HepG2 (cell line): ENCODE data around the gene NACC2. TPM values are rescaled to one million over a fixed set of nuclear protein-coding genes. Genes with fewer than 3 reads are reported as not detected.

ENCODE experiments used
- ATAC-seq: fragments of 200-7000 bp; cut with Tn5 transposase; 3 replicates; pipeline ENCODE4 v1.9.1; 2020; ENCODE audit warnings: mild to moderate bottlenecking, moderate library complexity
- BruUV-seq: library from RNA; stranded (reverse); fragments of 400-500 nt; replicated peaks from 2 replicates; lab custom pipeline; 2021; lab: Mats Ljungman, UMichigan
- CTCF ChIA-PET: fragments of 300-600 bp; formaldehyde crosslinking; extraction: SDS; loops from one replicate; lab custom pipeline; 2021; ENCODE audit warnings: low total read pairs, inconsistent platforms, low intra/inter-chr PET ratio; lab: Yijun Ruan, JAX
- POLR2A ChIA-PET: fragments of 350-600 bp; sonication (Branson Sonifier 250); formaldehyde crosslinking; loops from one replicate; lab custom pipeline; 2020; ENCODE audit warnings: antibody characterized with exemption, inconsistent platforms; lab: Yijun Ruan, JAX
- DNase-seq: peaks from one replicate; pipeline ENCODE4 v3.0.0-alpha.2; 2015; ENCODE audit warnings: low spot score
- FAIRE-seq: peaks from 3 replicates; lab custom pipeline; 2011; peaks lifted over from hg19 to GRCh38; lab: Jason Lieb, UNC
- H2AFZ ChIP-seq: one replicate; pipeline ENCODE4 v1.6.1; 2011; ENCODE audit warnings: low read length, inconsistent platforms
- H3K27ac ChIP-seq: fragments of 300-600 bp; 3 replicates; pipeline ENCODE4 v1.8.0; 2011; ENCODE audit warnings: mixed run types, mild to moderate bottlenecking, mixed read lengths, low read length, inconsistent platforms; ENCODE audit not compliant: insufficient read depth; ENCODE audit errors: extremely low read length
- H3K27me3 ChIP-seq, 2 experiments: fragments of 200-600 bp in 1 of 2; 2 replicates in 1 of 2; 3 replicates in 1 of 2; pipeline versions ENCODE4 v1.6.0 to v1.8.0; 2011; ENCODE audit warnings: low read length in 2 of 2, mild to moderate bottlenecking in 2 of 2, moderate library complexity in 2 of 2, inconsistent platforms in 1 of 2; ENCODE audit not compliant: insufficient read depth in 2 of 2, control insufficient read depth in 1 of 2
- H3K36me3 ChIP-seq, 2 experiments: fragments of 200-600 bp in 1 of 2; replicated peaks in 1 of 2; 2 replicates in 1 of 2; 3 replicates in 1 of 2; pipeline versions ENCODE4 v1.5.1 to v1.8.0; 2011; ENCODE audit warnings: low read length in 2 of 2, inconsistent platforms in 1 of 2; ENCODE audit not compliant: insufficient read depth in 2 of 2, control insufficient read depth in 1 of 2
- H3K4me1 ChIP-seq: 2 replicates; pipeline ENCODE4 v1.5.1; 2012; ENCODE audit warnings: low read length, inconsistent platforms; ENCODE audit not compliant: insufficient read depth
- H3K4me2 ChIP-seq: 2 replicates; pipeline ENCODE4 v1.6.0; 2011; ENCODE audit warnings: low read depth, low read length, inconsistent platforms
- H3K4me3 ChIP-seq, 3 experiments: fragments of 200-600 bp in 1 of 3; sonication (generic), shearing (Covaris generic) in 1 of 3; replicated peaks in 1 of 3; 2 replicates each; pipeline ENCODE4 v1.5.1; 2011 to 2016; ENCODE audit warnings: low read length in 3 of 3, inconsistent platforms in 2 of 3, low read depth in 2 of 3, mild to moderate bottlenecking in 2 of 3, control low read depth in 1 of 3, mixed read lengths in 1 of 3; ENCODE audit not compliant: insufficient read depth in 1 of 3
- H3K79me2 ChIP-seq: one replicate; pipeline ENCODE4 v1.6.1; 2011; ENCODE audit warnings: low read length, inconsistent platforms; ENCODE audit not compliant: insufficient read depth
- H3K9ac ChIP-seq: 2 replicates; pipeline ENCODE4 v1.6.0; 2011; ENCODE audit warnings: mild to moderate bottlenecking, low read depth, low read length, inconsistent platforms; ENCODE audit not compliant: insufficient read depth
- H3K9me3 ChIP-seq: 2 replicates; pipeline ENCODE4 v1.5.1; 2012; ENCODE audit warnings: mild to moderate bottlenecking, low read length
- H4K20me1 ChIP-seq: 2 replicates; pipeline ENCODE4 v1.6.0; 2011; ENCODE audit warnings: inconsistent platforms, mild to moderate bottlenecking, low read length, moderate library complexity; ENCODE audit not compliant: insufficient read depth
- GMEB2 ChIP-seq: IDR thresholded peaks from 2 replicates; pipeline ENCODE4 v1.6.1; 2016; ENCODE audit warnings: missing biosample characterization, missing genetic modification reagents, low read depth
- HOXA7 ChIP-seq: sonication (generic); formaldehyde crosslinking; IDR thresholded peaks from 2 replicates; pipeline ENCODE4 v1.8.1; 2022; ENCODE audit warnings: mild to moderate bottlenecking, missing genetic modification reagents, moderate library complexity
- MIER3 ChIP-seq: IDR thresholded peaks from 2 replicates; pipeline ENCODE4 v1.6.1; 2016; ENCODE audit warnings: missing compliant biosample characterization, borderline replicate concordance
- REPIN1 ChIP-seq: sonication (generic); formaldehyde crosslinking; IDR thresholded peaks from 2 replicates; pipeline ENCODE4 v1.8.0; 2022; ENCODE audit warnings: missing genetic modification reagents, low read depth, mild to moderate bottlenecking, borderline replicate concordance
- RERE ChIP-seq: IDR thresholded peaks from 2 replicates; pipeline ENCODE4 v1.6.1; 2016; ENCODE audit warnings: low read depth, missing genetic modification reagents, missing compliant biosample characterization
- SALL1 ChIP-seq: sonication (generic); formaldehyde crosslinking; IDR thresholded peaks from 2 replicates; pipeline ENCODE4 v1.8.0; 2022; ENCODE audit warnings: mild to moderate bottlenecking, missing genetic modification reagents
- SIX4 ChIP-seq: sonication (generic); formaldehyde crosslinking; IDR thresholded peaks from 2 replicates; pipeline ENCODE4 v1.4.0; 2020; ENCODE audit warnings: missing genetic modification reagents
- ZFP62 ChIP-seq: sonication (generic); formaldehyde crosslinking; IDR thresholded peaks from 2 replicates; pipeline ENCODE4 v1.4.0; 2020; ENCODE audit warnings: missing genetic modification reagents
- ZNF136 ChIP-seq: sonication (generic); formaldehyde crosslinking; IDR thresholded peaks from 2 replicates; pipeline ENCODE4 v1.8.1; 2022; ENCODE audit warnings: low read depth, mild to moderate bottlenecking, moderate library complexity, missing genetic modification reagents
- ZNF44 ChIP-seq: sonication (generic); formaldehyde crosslinking; IDR thresholded peaks from 2 replicates; pipeline ENCODE4 v1.5.1; 2020; ENCODE audit warnings: mild to moderate bottlenecking, missing genetic modification reagents
- WGBS: methylation state at CpG from one replicate; pipeline ENCODE4 v1.1.6; 2017; ENCODE audit warnings: low lambda C conversion rate; 5-methylcytosine and 5-hydroxymethylcytosine counted together
- in situ Hi-C: cut with HindIII; loops from 2 replicates; pipeline ENCODE4 v1.10.0; 2017; ENCODE audit warnings: low pct_unique_long_range_greater_than_20kb; ENCODE audit not compliant: extremely low pct_ligation_motif_present
- intact Hi-C: fragments of 100-400 bp; cut with micrococcal nuclease; formaldehyde crosslinking; loops from one replicate; pipeline ENCODE4 v1.10.0; 2022; ENCODE audit not compliant: unreplicated experiment
- polyA plus RNA-seq, 8 experiments: library from polyadenylated mRNA; depleted of rRNA in 3 of 8; stranded (reverse) in 7 of 8; unstranded in 1 of 8; fragments of >200 nt; fragmentation: Illumina TruSeq in 4 of 8; extraction: Trizol in 4 of 8; gene quantifications; 2 replicates each; pipeline versions ENCODE4 v1.2.1 to v1.2.3, GENCODE V29; 2011 to 2016; ENCODE audit warnings: low read depth in 4 of 8, missing spikeins in 1 of 8, mixed read lengths in 1 of 8; ENCODE audit not compliant: insufficient read depth in 1 of 8
- total RNA-seq, 5 experiments: library from RNA; depleted of rRNA; stranded (reverse); fragments of >200 nt; fragmentation: Illumina TruSeq; extraction: Trizol; gene quantifications; 2 replicates each; pipeline ENCODE4 v1.2.3, GENCODE V29; 2016; ENCODE audit warnings: low read depth in 1 of 5
- TF ChIP-seq, protein P1 (sequence below): IDR thresholded peaks from 2 replicates; pipeline ENCODE4 v1.6.1; 2016; ENCODE audit warnings: mild to moderate bottlenecking, missing biosample characterization, missing genetic modification reagents

The NACC2 gene
- total and polyA plus RNA-seq, 2 of the 13 experiments (the other 11 are each of a cell fraction or from before 2014, with no cell fraction given) = 5.9 to 12.3 TPM

- H3K9me3 ChIP-seq = peaks cover 6% of the 10 kb centered on the region; the same call in 1 of the 2 replicates
- no peak overlapping the region for H3K9ac ChIP-seq
- ATAC-seq (no peak), FAIRE-seq (no peak), DNase-seq (no peak)
- no peak overlapping the region for H3K4me2 ChIP-seq
- TF ChIP-seq ZNF136 (CRISPR knock-in tag) (no peak), REPIN1 (CRISPR knock-in tag) (no peak), ZNF44 (CRISPR knock-in tag) (no peak), GMEB2 (no peak), SIX4 (CRISPR knock-in tag) (no peak), RERE (CRISPR knock-in tag) (no peak), MIER3 (CRISPR knock-in tag) (no peak), HOXA7 (CRISPR knock-in tag) (no peak), SALL1 (no peak), ZFP62 (no peak)
- TF ChIP-seq, protein P1, sequence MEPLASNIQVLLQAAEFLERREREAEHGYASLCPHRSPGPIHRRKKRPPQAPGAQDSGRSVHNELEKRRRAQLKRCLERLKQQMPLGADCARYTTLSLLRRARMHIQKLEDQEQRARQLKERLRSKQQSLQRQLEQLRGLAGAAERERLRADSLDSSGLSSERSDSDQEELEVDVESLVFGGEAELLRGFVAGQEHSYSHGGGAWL (CRISPR knock-in tag) = no peak
- BruUV-seq = no TSS peak
- H3K36me3 ChIP-seq = no peaks in the 10 kb centered on the region
- ChIA-PET POLR2A (no interaction called here), CTCF (interaction anchor here (1.8 to 4.6 kb wide), 3 partner anchors 152 to 257 kb away, joined by 7 to 40 read pairs (median 16); no protein-coding TSS in a partner anchor)
- H3K79me2 ChIP-seq = no peaks in the 10 kb centered on the region
- H2AFZ ChIP-seq = no peak overlapping the region
- H3K4me1 ChIP-seq = peaks cover 39% of the 10 kb centered on the region
- in situ Hi-C loops = loop anchor here (10.0 kb wide), 1 partner anchor 257 kb away; no protein-coding TSS in a partner anchor
- 0 out of 2 replicates have a peak, but pooled peaks cover 2% of the 10 kb centered on the region for H4K20me1 ChIP-seq
- intact Hi-C loops = loop anchor here (2.0 kb wide), 1 partner anchor 257 kb away; no protein-coding TSS in a partner anchor
- WGBS = 87% methylated on average over 6 of the region's 9 CpGs
- H3K27ac ChIP-seq = no peak overlapping the region
- peaks cover 3 to 22% of the 10 kb centered on the region in 2 experiments; a peak in 4 of 5 replicates for H3K27me3 ChIP-seq
- H3K4me3 ChIP-seq = no peak overlapping the region
Measured at GRCh38 chr9:136121801-136122200, 26.7 kb upstream of the NACC2 start.
